Tibial nerve (tissue), 3 donors: ENCODE data around the gene NPW.

Source experiments
- POLR2A ChIP-seq, 2 donors: fragments of 450-650 bp; IDR thresholded peaks; one replicate each; pipeline ENCODE4 v1.6.1; 2017; ENCODE audit warnings: antibody characterized with exemption in 2 of 2, mild to moderate bottlenecking in 2 of 2, moderate library complexity in 2 of 2
- TF ChIP-seq, protein P1 (sequence below), 5 experiments: fragments of 200-600 bp in 3 of 5; fragments of 450-650 bp in 2 of 5; sonication (generic) in 3 of 5; IDR thresholded peaks; one replicate each; pipeline ENCODE4 v1.5.1; 2016 to 2019; ENCODE audit warnings: antibody characterized with exemption in 5 of 5, mild to moderate bottlenecking in 3 of 5, moderate library complexity in 2 of 5

DNA sequence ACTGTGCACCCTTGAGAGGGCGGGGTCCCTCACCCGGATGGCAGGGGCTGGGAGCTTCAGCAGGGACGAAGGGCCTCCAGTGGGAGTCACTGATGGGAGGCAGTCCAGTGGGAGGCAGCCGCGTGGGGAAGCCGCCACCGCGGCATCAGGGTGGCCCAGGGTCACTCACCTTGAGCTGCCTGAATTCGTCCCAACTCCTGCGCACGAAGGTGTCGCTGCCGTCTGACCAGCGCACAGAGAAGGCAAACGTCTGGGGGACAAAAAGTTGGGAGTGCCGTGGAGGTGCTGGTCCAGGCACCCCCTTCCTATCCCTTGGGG lies 38.9 kb upstream of the NPW start:
- TF ChIP-seq, protein P1, sequence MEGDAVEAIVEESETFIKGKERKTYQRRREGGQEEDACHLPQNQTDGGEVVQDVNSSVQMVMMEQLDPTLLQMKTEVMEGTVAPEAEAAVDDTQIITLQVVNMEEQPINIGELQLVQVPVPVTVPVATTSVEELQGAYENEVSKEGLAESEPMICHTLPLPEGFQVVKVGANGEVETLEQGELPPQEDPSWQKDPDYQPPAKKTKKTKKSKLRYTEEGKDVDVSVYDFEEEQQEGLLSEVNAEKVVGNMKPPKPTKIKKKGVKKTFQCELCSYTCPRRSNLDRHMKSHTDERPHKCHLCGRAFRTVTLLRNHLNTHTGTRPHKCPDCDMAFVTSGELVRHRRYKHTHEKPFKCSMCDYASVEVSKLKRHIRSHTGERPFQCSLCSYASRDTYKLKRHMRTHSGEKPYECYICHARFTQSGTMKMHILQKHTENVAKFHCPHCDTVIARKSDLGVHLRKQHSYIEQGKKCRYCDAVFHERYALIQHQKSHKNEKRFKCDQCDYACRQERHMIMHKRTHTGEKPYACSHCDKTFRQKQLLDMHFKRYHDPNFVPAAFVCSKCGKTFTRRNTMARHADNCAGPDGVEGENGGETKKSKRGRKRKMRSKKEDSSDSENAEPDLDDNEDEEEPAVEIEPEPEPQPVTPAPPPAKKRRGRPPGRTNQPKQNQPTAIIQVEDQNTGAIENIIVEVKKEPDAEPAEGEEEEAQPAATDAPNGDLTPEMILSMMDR (IDR thresholded peaks at IDR 0.05) = no peak
- no peak for TF ChIP-seq POLR2A (IDR thresholded peaks at IDR 0.05)
